Airway epithelial cell (primary cell): ENCODE data around the gene NAPB. TPM values are rescaled to one million over a fixed set of nuclear protein-coding genes. Genes with fewer than 3 reads are reported as not detected.

Experiments used
- total RNA-seq: library from RNA; depleted of rRNA; stranded (reverse); fragments of >200 nt; gene quantifications from 2 replicates; pipeline ENCODE4 v1.2.3, GENCODE V29; 2015

NAPB gene
- total RNA-seq, result 2.9 and 4.9 TPM in 2 replicates

GRCh38 chr20:23420943-23421931 is at the start of gene NAPB:
TSS of gene NAPB (minus strand) at chr20:23421488. CDS start at chr20:23421402, 86 bp downstream.

GRCh38 chr20:23452776-23453175 is 31.5 kb upstream of the NAPB start, which contains the start of gene CST11:
TSS of gene CST11 (minus strand) at chr20:23452876. CDS start at chr20:23452811, 65 bp downstream.

GRCh38 chr20:23361476-23362391 is 59.6 kb downstream of the NAPB start, which contains the start of gene GZF1:
TSS of gene GZF1 (plus strand) at chr20:23362182. CDS start at chr20:23364384, 2,202 bp downstream.

GRCh38 chr20:23350196-23350903 is 70.9 kb downstream of the NAPB start, which contains the start of gene NXT1:
TSS of gene NXT1 (plus strand) at chr20:23350791. CDS start at chr20:23354042, 3,251 bp downstream.

Other genes with a start within 250 kb of the NAPB start
- 43.1 and 44.8 TPM in 2 replicates for gene NXT1, start 70.7 kb downstream of the NAPB start, total RNA-seq
- gene GZF1, start 59.3 kb downstream of the NAPB start, total RNA-seq, result 8.0 and 13.0 TPM in 2 replicates
- not detected in 2 replicates for gene CSTL1, start 18.2 kb upstream of the NAPB start, total RNA-seq
- gene CST11, start 31.4 kb upstream of the NAPB start, total RNA-seq, result not detected in 2 replicates
- not detected in 2 replicates for gene CST8, start 69.6 kb upstream of the NAPB start, total RNA-seq
- gene CST9L, start 147.0 kb upstream of the NAPB start, total RNA-seq, result not detected in 2 replicates
- gene CST9, start 184.4 kb upstream of the NAPB start, total RNA-seq, result not detected in 2 replicates
- gene CST3, start 216.5 kb upstream of the NAPB start, total RNA-seq, result 466 and 506 TPM in 2 replicates